HK-2 (cell line): ENCODE data around the gene WDR87.

Experiments
- DNase-seq: peaks from one replicate; pipeline ENCODE4 v3.0.0-alpha.2; 2018; ENCODE audit not compliant: unreplicated experiment

Gene WDR87

DNA sequence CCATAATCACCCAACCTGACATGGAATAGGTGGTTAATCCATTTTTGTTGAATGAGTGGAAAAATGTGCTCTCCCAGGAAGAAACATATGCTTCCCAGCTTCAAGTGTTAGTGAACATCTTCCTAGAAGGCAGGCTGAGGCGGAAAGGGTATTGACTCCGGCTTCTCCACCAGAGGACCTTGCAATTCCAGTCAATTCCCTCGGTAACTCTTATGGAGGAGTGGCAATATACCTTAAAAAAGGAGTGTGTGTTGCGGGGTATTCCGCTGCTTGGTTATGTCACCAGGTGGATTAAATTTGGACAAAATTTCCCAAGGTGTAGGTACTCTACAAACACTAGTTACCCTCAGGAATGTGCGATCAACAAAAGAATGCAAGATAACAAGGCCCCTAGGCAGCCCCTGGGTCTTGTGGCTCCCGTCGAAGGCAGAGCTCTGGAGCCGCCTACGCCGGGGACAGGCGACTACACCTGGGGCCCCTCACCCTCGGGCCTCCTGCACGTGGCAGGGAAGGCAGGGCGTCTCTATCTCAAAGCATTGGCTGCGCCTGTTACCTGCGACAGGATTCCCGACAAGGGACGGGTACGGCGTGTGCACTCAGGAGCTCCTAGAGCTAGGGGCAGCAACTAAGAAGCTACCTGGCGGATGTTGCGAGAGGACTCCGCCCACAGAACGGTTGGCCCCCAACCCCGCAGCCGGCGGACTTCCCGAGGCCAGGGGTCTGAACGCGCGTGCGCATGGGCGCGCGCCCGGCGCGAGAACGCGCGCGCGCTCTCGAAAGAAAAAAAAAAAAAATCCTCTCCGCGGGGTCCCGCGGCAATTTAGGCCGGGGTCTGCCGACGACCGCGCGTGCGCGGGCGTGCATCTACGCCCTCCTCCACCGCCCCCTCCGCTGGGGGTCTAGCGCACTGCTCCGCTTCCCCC, at the start of gene WDR87:
Gene WDR87 (minus strand): TSS at position 649 of the 923 bp plus-strand sequence. CDS start 8,355 bp downstream, outside the sequence.
- no peak for DNase-seq

DNA sequence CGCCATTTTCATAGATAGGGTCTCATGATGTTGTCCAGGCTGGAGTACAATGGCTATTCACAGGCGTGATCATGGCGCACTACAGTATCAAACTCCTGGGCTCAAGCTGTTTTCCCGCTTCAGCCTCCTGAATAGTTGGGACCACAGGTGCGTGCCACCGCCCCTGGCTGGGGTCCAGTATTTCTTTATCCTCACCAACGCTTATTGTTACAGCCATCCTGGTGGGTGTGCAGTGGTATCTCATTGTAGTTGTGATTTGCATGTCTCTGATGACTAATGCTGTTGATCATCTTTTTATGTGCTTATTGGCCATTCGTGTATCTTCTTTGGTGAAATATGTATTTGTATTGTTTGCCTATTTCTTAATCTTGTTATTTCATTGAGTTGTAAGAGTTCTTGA, 49.6 kb upstream of the WDR87 start:
- DNase-seq, result no peak

DNA sequence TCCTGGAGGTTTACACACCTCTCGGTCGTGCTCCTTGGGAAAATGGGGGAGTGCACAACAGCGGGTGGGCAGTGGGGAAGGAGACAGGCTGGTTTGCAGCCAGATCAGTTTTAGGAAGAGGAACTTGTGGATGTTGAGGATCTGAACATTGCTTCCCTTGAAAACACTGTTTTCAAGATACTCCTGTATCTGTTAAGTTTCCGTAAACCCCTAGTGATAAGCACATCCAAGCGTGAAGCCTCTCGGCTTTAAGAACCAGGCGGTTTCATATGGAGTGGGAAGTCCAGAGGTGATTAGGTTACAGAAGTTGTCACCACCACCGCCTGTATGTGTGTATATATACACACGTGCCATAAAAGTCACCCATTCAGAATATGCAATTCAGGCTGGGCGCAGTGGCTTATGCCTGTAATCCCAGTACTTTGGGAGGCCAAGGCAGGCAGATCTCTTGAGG, 48.1 kb upstream of the WDR87 start:
- no peak for DNase-seq

DNA sequence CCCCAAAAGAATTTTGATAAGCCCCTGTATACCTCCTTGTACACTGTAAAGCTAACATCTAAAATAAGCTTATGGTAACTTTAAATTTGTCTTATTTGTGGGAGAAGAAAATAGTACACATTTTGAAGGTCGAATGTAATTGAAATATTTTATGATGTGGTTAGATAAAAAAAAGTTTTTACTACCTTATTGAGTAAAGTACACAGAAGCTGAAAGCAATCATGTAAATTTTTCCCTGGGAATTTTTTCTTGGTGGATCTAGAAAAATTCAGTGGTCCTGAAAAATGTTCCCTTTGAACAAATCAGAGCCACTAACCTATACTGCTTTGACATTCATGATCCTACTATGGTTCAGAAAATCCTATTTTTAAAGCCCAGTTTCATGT, 47.5 kb upstream of the WDR87 start:
- DNase-seq, result no peak

DNA sequence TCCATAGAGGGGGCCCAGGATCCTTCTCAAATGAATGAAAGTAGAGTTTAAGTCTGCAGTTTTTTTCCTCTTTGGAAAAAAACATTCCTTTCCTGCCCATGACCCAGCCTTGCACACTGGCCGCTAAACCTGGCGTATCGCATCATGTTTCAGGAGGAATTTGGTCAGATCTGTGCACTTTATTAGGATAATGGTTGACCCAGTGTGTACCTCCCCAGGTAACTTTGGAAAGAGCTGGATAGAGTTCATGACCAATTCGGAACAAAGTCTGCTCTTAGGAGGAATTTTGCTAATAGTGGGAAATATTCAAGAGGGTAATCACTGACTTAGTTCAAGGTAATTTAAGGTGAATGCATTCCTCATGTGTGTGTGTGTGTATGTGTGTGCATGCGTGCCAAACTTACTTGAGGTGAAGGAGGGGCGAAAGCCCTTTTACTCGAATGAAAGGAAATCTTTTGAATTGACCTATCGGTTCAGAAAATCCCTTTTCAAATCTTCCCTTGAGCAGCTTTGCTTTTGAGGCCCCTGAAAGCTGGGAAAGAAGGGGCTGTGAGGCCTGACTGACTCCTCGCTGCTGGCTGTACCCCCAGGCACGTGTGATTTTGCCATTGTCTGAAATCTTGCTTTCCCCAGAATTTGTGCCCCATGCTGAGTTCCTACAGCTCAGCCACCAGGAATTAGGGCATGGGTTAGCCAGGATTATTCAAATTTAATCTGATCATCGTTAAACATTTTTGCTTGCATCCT, 47.0 kb upstream of the WDR87 start:
- DNase-seq, result no peak

DNA sequence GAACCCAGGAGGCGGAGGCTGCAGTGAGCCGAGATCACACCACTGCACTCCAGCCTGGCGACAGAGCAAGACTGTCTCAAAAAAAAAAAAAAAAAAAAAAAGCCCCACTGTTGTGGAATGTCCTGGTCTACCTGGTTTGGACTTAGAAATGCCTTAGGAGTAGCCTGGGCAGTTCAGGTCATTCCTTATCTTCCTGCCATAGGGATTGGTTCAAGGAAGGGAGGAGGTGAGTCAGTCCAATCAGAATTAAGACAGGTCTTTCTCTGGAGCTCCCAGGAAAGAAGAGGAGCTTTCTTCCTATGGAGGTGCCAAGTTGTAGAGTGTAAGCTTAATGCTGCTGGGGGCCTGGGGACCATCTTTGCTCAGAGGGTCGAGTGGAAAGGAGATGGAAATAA, 45.4 kb upstream of the WDR87 start:
- no peak for DNase-seq

DNA sequence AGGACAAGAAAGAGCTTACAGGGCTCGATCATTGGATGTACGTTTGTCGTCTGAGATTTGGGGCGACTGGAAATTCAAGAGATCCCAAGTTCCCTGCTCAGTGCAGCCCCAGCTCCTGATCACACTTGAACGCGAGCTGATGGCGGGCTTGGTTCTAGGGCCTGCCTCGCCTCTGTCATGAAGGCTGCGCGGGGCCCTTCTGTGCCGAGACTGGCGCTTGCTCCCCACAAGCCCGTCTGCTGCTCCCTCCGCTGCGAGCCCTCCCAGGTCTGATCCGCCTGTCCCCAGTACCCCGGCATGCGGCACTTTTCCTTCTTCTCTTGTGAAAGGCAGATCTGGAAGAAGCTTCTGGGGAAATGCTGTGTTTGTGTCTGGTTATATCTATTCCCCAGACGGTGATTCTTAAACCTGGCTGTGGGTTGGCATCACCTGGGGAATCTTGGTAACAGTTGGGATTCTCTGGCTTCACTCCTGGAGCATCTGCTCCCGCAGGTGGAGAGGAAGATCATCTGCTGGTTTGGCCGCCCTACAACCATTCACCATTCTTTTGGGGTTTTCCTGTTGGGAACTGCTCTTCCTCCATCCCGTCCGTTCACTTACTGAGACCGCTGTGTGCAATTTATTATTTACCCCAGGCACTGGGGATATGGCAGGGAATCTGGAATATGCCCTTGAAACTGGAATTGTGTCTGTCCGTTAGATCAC, 44.2 kb upstream of the WDR87 start:
- DNase-seq, result no peak

DNA sequence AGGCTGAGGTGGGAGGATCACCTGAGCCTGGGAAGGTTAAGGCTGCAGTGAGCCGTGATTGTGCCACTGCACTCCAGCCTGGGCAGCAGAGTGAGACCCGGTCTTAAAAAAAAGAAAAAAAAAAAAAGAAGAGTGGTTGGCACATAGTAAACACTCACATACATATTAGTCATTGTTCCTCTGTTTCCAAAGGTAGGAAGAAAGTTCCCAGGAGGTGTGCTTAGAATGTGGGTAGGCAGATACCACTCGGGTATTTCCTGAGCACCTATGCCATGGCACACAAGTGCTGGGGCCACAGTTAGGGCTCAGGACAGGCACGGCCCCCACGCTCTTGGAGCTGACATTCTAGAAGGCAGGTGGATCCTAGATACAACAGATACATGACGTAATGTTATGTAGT, 42.0 kb upstream of the WDR87 start:
- DNase-seq, result no peak

DNA sequence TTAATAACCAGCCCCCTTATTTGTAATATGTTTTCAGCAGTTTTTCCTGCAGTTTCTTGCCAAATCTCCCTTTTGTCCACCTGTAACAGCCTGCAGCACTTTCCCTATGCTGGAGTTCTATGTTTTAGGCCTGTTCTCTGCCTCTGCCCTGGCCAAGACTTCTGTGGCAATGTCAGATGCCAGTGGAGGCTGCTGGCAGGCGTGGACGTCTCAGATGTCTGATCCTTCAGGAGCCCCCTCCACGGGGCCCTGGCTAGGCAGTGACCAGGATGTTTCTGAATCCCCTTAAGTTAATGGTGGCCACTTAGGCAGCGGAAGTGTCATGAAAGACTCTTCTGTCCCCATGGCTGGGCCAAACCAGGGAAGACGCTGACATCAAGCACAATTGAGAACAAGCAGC, 41.4 kb upstream of the WDR87 start:
- DNase-seq, result no peak

DNA sequence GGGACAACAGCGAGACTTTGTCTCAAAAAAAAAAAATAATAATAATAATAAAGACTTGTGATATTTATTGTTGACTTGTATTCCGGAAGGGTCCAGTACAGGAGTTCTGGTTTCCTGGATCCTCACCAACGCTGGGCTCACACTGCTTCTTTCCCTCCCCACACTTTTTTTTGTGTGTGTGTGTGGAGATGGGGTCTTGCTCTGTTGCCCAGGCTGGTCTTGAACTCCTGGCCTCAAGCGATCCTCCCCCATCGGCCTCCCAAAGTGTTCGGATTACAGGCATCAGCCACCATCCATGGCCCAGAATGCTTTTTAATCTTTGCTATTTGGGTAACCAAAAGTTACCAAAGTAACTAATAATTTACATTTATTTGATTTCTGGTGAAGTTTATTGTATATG, 39.7 kb upstream of the WDR87 start:
- DNase-seq, result no peak

DNA sequence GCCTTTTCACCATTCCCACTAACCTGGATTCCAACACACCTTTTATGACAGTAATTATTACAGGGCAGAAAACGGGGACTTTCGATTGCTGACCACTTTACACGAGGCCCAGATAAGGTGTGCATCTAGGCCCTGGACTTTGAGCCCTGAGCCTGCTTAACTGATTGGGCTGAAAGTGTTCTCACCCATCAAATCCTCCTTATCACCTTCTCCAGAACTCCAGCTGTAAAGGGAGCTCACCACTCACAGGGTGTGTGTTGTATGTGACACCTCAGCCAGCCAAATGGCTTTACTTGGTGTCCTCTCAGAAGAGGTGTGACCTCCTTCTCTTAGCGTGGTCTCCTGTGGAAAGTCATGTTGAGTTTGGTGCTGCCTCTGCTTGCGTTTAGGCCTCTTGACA, 37.1 kb upstream of the WDR87 start:
- DNase-seq, result no peak

DNA sequence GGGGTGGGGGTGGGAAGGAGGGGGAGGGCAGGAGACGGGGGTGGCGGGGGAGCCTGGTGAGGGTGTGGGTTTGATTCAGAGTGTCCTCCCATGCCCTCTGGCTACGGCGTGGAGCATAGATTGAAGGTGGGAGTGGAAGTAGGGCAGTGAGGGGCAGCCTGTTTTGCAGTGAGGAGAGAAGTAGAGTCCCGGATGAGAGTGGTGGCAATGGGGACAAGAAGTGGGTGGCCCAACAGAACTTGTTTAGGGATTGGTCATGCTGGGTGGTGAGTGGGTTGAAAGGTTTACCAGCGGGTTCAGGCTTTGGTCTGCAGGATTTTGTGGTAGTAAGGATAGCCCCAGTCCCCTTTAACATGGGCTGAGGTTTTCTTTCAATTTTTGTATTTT, 36.1 kb upstream of the WDR87 start:
- DNase-seq, result no peak

DNA sequence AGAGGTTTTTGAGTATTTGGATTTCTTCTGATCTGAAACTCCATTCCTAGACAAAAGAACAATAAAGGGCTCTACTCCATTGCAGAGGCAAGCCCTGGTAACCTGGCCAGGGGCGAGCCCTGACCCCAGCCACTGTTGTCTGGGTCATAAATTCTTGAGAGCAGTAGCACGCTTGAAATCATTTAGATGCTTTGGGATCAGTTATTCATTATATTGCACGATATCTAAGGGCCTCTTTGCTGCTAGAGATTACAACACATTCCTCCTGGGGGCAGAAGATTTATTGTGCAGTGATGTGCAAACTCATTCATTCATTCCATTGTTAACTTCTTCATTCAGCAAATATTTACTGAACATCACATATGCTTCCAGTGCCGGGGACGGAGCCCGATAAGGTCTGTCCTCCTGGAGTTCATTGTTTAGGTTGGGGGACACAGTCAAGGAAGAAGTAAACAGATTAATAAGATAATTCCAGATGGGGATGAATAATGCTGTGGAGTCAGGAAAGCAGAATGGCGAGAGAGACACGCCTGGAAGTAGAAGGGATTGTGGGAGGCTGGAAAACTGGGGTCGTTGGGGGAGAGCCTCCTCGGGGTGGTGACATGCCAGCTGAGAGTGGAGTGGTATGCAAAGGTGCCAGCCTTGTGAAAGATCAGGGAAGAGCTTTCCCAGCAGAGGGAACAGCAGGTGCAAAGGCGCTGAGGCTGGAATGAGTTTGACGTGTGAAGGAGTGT, 35.6 kb upstream of the WDR87 start:
- no peak for DNase-seq

DNA sequence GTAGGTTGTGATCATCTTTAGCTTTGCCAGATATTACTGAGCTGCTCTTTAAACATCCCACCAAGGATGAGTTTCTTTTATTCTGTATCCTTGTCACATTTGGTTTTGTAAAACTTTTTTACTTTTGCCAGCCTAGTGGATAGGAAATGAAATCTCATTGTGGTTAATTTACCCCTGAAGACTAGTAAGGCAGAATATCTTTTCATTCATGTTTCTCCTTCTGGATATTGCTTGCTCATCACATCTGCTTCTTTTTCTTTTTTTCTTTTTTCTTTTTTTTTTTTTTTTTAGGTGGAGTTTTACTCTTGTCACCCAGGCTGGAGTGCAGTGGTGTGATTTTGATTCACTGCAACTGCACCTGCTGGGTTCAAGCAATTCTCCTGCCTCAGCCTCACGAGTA, 32.0 kb upstream of the WDR87 start:
- no peak for DNase-seq

DNA sequence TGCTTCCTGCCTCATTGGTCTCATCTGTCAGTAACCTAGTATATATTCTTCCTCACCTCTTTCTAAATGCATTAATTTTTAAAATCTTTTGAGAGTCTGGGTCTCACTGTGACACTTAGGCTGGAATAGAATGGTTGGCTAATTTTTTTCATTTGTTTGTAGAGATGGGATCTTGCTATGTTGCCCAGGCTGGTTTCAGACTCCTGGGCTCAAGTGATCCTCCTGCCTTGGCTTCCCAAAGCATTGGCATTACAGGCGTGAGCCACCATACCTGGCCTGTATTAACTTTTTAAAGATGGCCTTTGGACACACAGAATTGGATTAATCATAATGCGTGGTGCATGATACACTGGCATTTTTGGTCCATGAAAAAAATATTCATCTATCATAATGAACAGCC, 30.5 kb upstream of the WDR87 start:
- no peak for DNase-seq

DNA sequence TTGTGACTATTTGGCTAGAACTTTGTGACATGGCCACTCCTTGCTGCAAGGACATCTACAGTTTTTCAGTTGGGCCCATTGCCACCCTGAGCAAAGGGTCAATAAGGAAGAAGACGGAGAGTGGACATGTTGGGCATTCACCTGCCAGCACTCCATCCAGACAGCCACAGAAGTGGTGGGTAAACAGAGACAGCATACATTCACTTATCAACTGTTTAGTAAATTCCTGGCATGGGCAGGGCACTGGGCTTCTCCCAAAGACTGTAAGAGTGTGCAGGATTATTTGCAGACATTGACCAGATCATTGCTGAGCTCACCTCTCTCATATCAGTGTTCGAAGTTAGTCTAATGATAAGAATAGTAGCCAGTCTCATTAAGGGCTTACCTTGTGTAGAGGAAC, 29.8 kb upstream of the WDR87 start:
- no peak for DNase-seq

DNA sequence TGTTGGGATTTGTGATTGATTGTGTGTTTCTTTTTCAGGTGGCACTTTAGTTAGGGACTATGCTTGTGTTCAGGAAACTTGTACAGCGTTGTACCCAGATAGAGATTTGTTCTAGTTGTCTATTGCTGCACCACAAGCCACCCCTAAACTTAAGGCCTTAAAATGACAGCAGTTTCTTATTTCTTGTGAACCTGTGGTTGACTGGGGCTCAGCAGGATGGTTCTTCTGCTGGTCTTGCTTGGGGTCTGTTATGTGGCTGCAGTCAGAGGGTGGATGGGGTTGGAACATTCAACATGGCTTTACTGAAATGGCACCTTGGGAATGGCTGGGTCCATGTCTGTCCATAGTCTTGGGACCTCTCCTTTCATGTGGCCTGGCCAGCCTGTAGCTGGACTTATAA, 28.9 kb upstream of the WDR87 start:
- no peak for DNase-seq

DNA sequence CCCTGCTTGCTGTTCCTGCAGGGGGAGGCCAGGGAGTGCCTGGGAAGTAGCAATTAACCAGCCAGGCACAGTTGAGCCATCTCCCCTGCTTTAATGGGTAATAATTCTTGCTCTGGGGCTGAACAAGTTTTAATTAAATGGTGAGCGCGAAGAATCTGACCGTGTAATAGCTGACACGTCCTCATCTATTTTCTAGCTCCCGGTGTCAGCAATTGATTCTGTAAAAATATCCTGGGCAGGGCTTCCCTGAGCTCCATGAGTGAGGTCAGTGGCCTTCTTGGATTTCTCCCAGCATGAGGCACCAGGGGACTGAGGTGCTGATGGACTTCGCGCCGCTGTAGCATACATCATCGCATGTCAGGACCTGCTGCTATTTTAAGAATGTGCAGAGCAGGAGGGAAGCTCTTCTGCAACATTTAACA, 27.6 kb upstream of the WDR87 start:
- DNase-seq, result peak; percentile 62

DNA sequence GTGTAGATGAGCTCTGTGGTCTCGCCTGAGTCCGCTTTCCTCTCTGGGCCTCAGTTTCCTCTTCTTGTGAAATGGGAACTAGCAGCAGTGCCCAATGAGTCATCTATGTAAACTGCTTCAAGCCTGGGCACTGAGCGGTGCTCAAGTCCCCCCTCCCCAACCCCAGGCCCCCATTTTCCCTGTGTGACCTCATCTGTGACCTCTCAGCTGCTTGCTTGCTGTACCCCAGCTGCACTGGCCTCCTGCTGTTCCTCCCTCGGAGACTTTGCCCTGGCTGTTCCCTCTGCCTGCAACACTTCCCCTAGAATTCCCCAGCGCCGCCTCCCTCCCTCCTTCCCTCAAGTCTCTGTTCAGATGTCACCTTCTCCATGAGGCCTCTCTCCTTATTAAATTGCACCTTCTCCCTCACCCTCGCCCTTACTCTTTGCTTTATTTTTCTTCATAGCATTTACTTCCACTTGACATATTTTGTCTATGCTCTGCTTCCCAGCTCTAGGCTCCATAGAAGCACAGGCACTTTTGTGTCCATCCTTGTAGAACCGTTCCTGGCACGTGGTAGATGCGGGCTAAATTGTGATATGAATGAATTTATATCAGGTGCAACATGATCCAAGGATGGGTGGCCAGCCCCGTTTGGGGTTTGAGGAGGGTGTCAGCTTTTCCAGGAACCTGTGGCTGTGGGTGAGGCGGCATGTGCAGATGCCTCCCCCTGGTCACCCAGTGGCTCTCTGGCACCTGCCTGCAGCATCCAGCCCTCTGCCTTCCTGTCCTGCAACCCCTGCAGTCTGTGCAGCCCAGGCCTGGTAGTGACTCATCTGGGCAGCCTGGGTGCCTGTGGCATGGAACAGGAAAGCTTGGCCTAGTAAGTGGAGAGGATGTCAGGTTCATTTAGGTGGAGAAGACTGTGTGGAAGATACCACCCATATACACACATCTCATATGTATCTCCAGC, 26.9 kb upstream of the WDR87 start:
- DNase-seq, result peak; percentile 76

DNA sequence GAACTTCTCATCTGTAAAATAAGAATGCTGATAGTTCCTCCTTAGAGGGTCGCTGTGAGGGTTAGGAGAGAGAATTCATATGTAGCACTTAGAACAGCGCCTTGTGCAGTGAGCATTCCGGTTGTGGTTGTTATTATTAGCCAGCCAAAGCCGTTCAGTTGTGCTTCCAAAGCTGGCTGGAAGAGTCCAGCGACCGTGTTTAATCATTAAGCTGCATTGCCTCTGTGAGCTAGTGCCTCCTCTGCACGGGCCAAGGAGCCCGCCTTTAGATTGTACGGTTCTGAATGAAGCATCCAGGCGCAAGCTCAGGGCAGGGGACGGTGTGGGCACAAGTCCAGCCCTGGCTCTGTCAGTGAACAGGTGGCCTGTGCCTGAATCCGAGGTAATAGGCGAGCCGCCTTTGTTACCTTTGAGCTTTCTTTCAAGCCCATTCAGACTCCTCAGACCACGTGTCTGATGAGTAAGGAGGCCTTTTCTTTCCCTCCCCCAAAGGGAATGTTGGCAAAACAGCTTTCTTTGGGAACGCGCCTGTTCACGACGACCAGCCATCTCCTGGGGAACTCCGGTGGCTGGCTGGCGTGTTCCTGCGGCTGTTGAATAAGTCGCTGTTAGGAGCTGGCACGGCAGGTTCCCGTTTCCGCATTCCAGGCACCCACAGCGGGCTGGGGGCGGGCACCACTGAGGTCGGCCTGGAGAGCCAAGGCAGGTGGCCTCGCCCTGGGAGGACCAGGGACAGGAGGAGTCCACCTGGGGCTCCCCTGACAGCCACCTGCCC, 25.7 kb upstream of the WDR87 start:
- peak; percentile 94 for DNase-seq
